Activated CD4-positive, alpha-beta T cell treated with anti-CD3 and anti-CD28 coated beads, Interleukin-2, Interleukin-4, amounts not matched to agents 100 ng/mL and 50 ng/mL, durations not matched to agents 16 hours and 8 hours (primary cell): ENCODE results near the gene CTSA.
"Not testable (repeated sequence)": the region's sequence is repeated elsewhere in the genome, so short reads cannot be mapped to it uniquely, and the experiment has no call there.

ENCODE experiments used
- DNase-seq: peaks from one replicate; pipeline ENCODE4 v3.0.0-alpha.2; 2020; ENCODE audit warnings: low spot score

The CTSA gene

GRCh38 chr20:45896641-45897161, 5.6 kb downstream of the CTSA start:
- no peak for DNase-seq

DNA sequence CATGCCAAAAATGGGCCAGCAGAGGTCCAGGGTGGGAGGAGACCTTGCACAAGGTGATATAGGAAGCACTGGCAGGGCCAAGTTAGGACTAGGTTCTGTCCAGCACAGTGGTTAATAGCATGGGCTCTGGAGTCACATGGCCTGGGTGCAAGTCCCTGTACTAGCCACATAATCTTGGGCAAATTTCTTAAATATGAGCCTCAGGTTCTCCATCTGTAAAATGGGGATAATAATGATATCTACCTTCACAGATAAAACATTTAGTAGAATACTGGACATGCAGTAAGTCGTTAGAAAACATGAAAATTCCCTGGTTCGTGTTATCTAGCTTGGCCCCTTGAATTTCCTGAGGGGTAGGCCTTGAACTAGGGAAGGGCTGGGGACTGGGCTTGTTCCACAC, 6.2 kb downstream of the CTSA start:
- no peak for DNase-seq

GRCh38 chr20:45897692-45898091, 6.6 kb downstream of the CTSA start:
- DNase-seq = no peak

DNA sequence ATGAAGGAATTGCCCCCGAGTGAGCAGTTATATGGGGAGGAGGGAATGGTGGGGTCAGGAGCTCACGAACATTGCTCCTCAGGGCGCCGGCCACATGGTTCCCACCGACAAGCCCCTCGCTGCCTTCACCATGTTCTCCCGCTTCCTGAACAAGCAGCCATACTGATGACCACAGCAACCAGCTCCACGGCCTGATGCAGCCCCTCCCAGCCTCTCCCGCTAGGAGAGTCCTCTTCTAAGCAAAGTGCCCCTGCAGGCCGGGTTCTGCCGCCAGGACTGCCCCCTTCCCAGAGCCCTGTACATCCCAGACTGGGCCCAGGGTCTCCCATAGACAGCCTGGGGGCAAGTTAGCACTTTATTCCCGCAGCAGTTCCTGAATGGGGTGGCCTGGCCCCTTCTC, 7.2 kb downstream of the CTSA start:
- no peak for DNase-seq

DNA sequence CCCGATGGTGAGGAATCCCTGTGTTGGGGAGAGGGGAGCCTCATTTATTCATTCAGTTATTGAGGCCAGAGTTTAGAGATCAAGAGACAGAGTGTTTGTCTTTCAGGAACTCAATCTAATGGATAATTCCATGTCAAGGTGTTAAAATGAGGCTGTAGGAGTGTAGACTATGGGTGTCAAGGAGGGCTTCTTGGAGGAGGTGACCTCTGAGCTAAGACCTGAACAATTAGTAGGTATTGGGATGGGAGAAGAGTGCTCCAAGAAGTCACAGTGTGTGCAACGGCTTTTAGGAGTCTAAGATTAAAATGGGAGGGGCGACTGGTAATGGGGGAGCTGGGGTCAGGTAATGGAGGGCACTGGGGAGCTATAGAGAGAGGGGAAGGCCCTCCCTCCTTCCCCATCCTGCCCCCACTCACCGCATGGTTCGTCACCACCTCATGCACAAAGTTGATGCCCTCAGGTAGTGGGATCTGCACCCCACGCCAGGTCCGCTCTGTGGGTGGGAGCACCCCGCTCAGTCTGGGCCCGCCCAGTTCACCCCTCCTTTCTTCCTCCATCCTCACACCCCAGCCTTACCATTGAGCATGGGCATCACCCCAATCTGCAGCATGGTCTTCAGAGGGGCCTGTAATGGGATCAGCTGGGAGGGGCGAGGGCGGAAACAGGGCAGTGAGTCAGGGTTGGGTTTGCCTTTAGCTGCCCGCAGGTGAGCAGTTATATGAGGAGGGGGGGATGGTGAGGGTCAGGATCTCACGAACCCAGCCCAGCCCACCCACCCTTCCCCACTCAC, 8.1 kb downstream of the CTSA start:
- DNase-seq = no peak

DNA sequence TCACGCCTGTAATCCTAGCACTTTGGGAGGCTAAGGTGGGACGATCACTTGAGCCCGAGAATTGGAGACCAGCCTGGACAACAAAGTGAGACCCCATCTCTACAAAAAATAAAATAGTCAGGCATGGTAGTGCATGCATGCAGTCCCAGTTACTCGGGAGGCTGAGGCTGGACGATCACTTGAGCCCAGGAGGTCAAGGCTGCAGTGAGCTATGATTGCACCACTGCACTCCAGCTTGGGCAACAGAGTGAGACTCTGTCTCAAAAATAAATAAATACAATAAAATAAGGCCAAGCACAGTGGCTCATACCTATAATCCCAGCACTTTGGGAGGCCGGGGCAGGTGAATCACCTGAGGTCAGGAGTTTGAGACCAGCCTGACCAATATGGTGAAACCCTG, 10.2 kb downstream of the CTSA start:
- not testable (repeated sequence) for DNase-seq

- DNase-seq = no peak
Observed at GRCh38 chr20:45902199-45902701, 11.1 kb downstream of the CTSA start.

DNA sequence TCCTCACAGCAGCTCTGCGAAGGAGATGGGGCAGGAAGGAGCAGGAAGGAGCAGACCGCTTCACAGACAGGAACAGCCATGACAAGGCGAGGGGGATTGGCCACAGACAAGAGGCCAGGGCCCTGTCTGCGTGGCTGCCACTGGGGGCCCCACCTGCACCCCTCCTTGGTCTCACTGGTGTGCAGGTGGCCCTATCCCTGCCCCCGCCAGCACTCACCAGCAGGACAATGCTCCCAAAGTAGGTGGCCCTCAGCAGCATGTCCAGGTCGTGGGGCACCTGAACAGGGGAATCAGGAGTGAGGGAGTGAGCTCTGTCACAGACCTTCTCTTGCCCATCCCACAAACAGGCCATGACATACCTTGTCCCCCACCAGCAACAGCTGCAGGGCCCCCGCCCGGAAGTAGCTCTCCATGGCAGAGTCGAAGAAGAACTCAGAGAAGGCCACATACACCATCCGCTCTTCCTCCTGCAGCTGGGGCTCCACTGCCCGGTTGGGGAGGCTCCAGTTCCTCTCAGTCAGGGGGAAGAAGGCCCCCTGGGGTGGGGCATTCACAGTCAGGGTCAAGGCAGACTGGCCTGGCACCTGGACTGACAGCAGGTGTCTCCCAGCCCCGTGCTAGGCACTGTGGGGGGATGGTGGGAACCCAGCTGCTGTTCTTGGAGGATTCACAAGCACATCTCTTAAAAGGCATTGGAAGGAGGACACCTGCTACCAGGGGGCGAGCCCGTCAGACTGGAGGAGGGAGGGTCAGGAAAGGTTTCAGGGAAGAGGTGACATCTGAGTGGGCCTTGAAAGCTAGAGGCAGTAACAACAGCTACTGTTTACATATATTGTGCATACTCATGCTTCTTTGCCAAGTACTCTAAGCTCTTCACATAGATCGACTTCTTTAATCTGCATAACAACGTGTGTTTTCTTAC, 13.7 kb downstream of the CTSA start:
- DNase-seq = no peak

GRCh38 chr20:45905505-45906079, 14.5 kb downstream of the CTSA start:
- no peak for DNase-seq

DNA sequence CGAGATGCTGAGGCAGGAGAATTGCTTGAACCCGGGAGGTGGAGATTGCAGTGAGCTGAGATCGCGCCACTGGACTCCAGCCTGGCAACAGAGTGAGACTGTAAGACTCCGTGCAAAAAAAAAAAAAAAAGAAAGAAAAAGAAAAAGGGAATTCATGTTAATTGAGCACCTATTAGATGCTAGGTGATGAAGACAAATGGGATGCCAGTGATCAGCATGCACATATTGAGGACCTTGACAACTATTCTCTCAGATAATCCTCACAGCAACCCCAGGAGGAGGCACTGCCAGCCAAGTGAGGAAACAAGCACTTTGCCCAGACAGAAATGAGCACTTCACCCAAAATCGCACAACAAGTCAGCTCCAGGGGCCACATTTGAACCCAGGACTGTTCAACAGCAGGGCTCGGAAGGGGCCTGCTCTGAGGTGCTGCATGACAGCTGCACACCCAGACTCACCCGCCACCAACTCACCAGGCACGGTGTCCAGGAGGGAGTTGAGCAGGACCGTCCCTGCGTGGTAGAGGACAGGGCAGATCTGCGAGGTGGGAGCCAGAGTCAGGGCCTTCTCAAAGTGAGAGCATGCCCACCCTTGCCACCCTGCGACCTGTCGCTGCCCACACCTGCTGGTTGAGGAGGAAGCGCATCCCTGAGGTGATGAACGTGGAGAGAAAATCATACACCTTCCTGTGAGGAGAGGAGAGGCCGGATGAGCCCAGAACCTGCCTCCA, 16.2 kb downstream of the CTSA start:
- DNase-seq = no peak

DNA sequence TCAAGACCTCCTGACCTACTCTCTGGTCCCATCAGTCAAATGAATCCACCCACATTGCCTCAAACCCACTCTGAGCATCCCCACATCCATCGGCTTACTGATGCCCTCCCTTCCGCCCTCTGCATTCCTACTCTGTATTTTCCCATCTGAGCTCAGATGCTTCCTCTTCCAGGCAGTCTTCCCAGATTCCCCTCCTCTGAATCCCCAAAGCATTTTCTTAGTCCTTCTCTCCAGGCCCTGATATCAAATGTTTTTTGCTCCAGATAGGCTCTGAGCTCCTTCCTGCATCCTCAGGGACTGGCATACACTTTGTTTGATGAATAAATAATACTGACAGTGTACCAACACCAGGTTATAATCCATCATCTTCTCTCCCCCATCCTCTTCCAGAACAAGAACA, 16.9 kb downstream of the CTSA start:
- DNase-seq = no peak

DNA sequence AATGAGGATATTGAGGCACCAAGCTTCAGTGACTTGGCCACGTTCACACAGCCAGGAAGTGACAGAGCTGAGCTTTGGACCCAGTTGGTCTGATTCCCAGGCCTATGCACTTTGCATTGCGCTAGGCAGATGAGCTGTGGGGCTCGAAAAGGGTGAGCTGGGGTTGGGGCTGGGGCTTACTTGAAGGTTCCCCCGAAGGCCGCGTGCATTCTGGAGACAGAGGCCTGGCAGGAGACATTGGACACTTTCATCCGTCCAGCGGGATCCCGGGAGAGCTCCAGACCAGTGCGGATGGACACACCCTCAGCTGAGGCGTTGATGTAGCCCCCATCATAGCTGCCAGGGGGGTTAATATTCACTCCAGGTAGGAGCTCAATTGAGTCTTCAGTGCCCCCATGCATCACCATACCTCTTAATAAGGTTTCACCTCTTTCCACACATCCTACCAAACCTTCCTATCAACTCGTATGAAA, 18.2 kb downstream of the CTSA start:
- DNase-seq = no peak

GRCh38 chr20:45909817-45910669, 18.9 kb downstream of the CTSA start:
- no peak for DNase-seq

- DNase-seq = peak; percentile 96
Observed at GRCh38 chr20:45910670-45911485, 19.7 kb downstream of the CTSA start.

- no peak for DNase-seq
Observed at GRCh38 chr20:45911486-45912343, 20.6 kb downstream of the CTSA start, which contains the start of gene PLTP. Gene PLTP, minus strand, starts transcription at chr20:45912155. Its CDS starts 703 bp downstream, at chr20:45911452.

- DNase-seq = no peak
Observed at GRCh38 chr20:45912344-45912682, 21.2 kb downstream of the CTSA start.

DNA sequence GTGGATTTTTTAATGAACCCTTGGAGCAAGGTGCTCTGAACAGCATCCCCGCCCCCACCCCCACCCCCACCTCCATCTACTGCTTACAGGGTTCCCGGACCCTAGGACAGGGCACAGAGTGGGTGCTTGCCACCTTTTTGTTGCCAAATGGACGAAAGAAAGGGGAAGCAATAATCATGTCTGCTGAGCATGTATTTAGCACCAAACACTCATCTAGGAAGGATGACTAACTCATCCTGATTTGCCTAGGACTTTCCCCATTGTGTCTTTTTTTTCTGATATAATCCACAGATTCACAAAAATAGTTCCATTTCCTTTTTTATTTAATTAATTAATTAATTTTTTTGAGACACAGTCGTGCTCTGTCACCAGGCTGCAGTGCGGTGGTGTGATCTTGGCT, 22.0 kb downstream of the CTSA start:
- no peak for DNase-seq

- no peak for DNase-seq
Observed at GRCh38 chr20:45917790-45918141, 26.6 kb downstream of the CTSA start.
